Forelimb muscle (tissue), 1 donor: Measurements from ENCODE around the gene ZNF790. TPM values are rescaled to one million over a fixed set of nuclear protein-coding genes. Genes with fewer than 3 reads are reported as not detected.

Experiments
- DNase-seq: peaks from one replicate; pipeline ENCODE4 v3.0.0-alpha.2; 2013; ENCODE audit warnings: low read depth
- polyA plus RNA-seq: library from polyadenylated mRNA; unstranded; fragments of 120-200 nt; gene quantifications from one replicate; pipeline ENCODE4 v1.2.1, GENCODE V29; 2013; ENCODE audit not compliant: insufficient read length

ZNF790 gene
- polyA plus RNA-seq, 1 donor, result 7.4 TPM

GRCh38 chr19:36772311-36773222, 65.6 kb downstream of the ZNF790 start, which contains the start of gene ZNF850:
Gene ZNF850 (minus strand): TSS chr19:36772807. CDS start chr19:36762606, 10,201 bp downstream.
- peak; percentile 89 for DNase-seq

GRCh38 chr19:36771261-36772231, 66.6 kb downstream of the ZNF790 start:
- DNase-seq, result peak; percentile 48

Other genes with a start within 250 kb of the ZNF790 start
- gene ZNF382, start 233.1 kb downstream of the ZNF790 start, polyA plus RNA-seq, result 10.8 TPM
- 10.4 TPM for gene ZNF461, start 171.6 kb downstream of the ZNF790 start, polyA plus RNA-seq
- 6.8 TPM for gene ZNF567, start 150.8 kb downstream of the ZNF790 start, polyA plus RNA-seq
- 1.1 TPM for gene ZNF850, start 65.6 kb downstream of the ZNF790 start, polyA plus RNA-seq
- 8.8 TPM for gene ZNF345, start 12.5 kb upstream of the ZNF790 start, polyA plus RNA-seq
- gene ZNF829, start 77.9 kb upstream of the ZNF790 start, polyA plus RNA-seq, result 3.8 TPM
- gene ZNF568, start 77.9 kb upstream of the ZNF790 start, polyA plus RNA-seq, result 40.2 TPM
- gene ZNF420, start 240.0 kb upstream of the ZNF790 start, polyA plus RNA-seq, result 12.8 TPM